Aorta (tissue), 5 donors: ENCODE data around the gene SRPRB. TPM values are rescaled to one million over a fixed set of nuclear protein-coding genes. Genes with fewer than 3 reads are reported as not detected.

Source experiments
- ATAC-seq: fragments of 200-7000 bp; cut with Tn5 transposase; one replicate; pipeline ENCODE4 v1.9.1; 2022; ENCODE audit warnings: moderate library complexity; ENCODE audit not compliant: low FRiP score
- DNase-seq, 2 donors: peaks; one replicate each; pipeline ENCODE4 v3.0.0-alpha.2; 2020
- H3K27ac ChIP-seq, 2 donors: one replicate each; pipeline ENCODE4 v1.5.1; 2013; ENCODE audit warnings: low read length in 2 of 2, mild to moderate bottlenecking in 2 of 2, moderate library complexity in 2 of 2, control low read depth in 1 of 2, inconsistent platforms in 1 of 2, low read depth in 1 of 2
- H3K27me3 ChIP-seq, 2 donors: one replicate each; pipeline ENCODE4 v1.6.1; 2013; ENCODE audit warnings: control low read depth in 1 of 2, low read length in 1 of 2, mild to moderate bottlenecking in 1 of 2, moderate library complexity in 1 of 2; ENCODE audit not compliant: insufficient read depth in 2 of 2, control insufficient read depth in 1 of 2
- H3K36me3 ChIP-seq, 2 donors: one replicate each; pipeline ENCODE4 v1.6.1; 2013; ENCODE audit warnings: control low read depth in 1 of 2, low read length in 1 of 2, mild to moderate bottlenecking in 1 of 2; ENCODE audit not compliant: insufficient read depth in 2 of 2, control insufficient read depth in 1 of 2
- H3K4me1 ChIP-seq, 2 donors: one replicate each; pipeline ENCODE4 v1.6.1; 2013; ENCODE audit warnings: low read length in 2 of 2, control low read depth in 1 of 2, mild to moderate bottlenecking in 1 of 2, moderate library complexity in 1 of 2; ENCODE audit not compliant: insufficient read depth in 2 of 2, control insufficient read depth in 1 of 2
- H3K4me3 ChIP-seq, 2 donors: one replicate each; pipeline ENCODE4 v1.5.1; 2013; ENCODE audit warnings: low read length in 2 of 2, control low read depth in 1 of 2, mild to moderate bottlenecking in 1 of 2
- H3K9me3 ChIP-seq: one replicate; pipeline ENCODE4 v1.6.1; 2013; ENCODE audit warnings: mild to moderate bottlenecking, low read length; ENCODE audit not compliant: control insufficient read depth
- WGBS, 2 donors: extraction: QIAGEN DNeasy Blood & Tissue Kit; methylation state at CpG; one replicate each; pipeline ENCODE4 v1.1.7; 2013; 5-methylcytosine and 5-hydroxymethylcytosine counted together
- intact Hi-C, 2 donors: fragments of 100-400 bp; cut with DNase I; formaldehyde crosslinking; loops; one replicate each; pipeline versions ENCODE4 v1.14.2 to v1.15.0; 2022
- polyA plus RNA-seq, 2 donors: library from polyadenylated mRNA; stranded (reverse); fragments of 200-250 nt; gene quantifications; one replicate each; pipeline ENCODE4 v1.2.3, GENCODE V29; 2013
- total RNA-seq, 2 donors: library from RNA; stranded (reverse); fragmentation: NEBNext Ultra II Directional; extraction: Animal tissue kit (Norgen Biotek cat#: 25700); gene quantifications; one replicate each; pipeline ENCODE4 v1.2.1, GENCODE V29; 2021
- donor health status: healthy with polysubstance abuse.
- donor health status: Bipolar disorder and iron deficiency.
- donor health status: DM: no; HTN: no; CAD: no.
- donor health status: DM: no; HTN: no; CAD: no.
- donor health status: DM: yes; HTN: yes; CAD: no.

The SRPRB gene
- total and polyA plus RNA-seq, 4 donors = 8.6 to 33.6 (median 25.5) TPM

DNA sequence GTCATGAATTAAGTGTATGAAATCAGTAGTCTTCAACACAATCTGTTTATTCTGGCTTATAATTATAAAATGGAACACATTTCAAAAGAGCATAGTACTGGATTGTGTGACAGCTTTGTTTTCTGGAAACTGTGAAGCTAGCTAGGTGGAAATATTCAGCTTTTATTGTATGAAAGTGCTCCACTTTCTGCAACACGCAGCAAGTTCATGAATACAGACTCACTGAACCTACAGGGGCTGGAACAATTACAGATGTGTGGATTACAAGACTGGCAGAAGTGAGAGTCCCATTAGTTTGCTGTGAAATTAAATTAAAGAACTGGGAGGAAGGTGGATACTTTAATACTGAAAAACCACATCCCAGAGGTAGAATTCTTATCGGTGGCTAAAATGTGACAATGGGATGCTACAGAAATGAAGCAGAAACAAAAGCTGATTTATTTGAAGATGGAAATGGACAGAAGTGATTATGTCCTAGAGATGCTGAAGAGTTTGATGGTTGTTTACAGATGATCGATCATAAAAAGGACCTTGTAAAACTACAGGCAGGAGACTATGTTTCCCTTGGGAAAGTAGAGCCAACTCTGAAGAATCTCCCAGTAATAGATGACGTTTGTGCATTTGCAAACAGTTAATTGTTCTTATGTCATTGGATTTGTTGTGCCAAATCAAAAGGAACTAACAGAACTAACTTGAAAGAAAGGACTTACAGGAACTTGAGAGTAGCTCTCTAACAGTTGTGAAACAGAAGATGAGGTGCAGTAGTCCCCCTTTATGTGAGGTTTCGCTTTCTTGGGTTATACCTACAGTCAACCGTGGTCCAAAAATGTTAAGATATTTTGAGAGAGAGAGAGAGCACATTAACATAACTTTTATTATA lies 43.8 kb upstream of the SRPRB start:
- Histone ChIP-seq H3K36me3 (no peaks in the 10 kb centered on the region), H3K4me1 (no peaks in the 10 kb centered on the region), H3K9me3 (no peaks in the 10 kb centered on the region), H3K27ac (no peak overlapping the region), H3K27me3 (no peaks in the 10 kb centered on the region), H3K4me3 (no peak overlapping the region)
- DNase-seq = no peak
- no peak for ATAC-seq
- 81% methylated on average over 6 of the region's 6 CpGs for WGBS, 2 donors
- intact Hi-C loops = no loop called here

DNA sequence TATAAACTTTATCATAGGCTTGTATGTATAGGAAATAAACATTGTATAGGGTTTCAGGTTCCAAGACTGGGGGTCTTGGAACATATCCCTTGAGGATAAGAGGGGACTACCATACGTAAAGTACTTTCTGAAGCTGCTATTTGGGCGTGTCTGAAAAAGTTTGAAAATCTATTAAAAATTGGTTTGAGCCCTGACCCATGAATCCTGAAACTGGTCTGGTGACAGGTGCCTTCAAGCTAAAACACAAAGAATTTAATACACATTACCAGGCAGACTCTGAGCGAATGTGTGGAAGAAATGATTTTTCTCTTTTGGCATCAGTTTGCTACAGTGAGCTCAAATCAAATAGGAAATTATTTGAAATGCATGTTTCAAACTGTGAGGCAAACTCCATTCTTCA lies 43.1 kb upstream of the SRPRB start:
- Histone ChIP-seq H3K4me3 (no peak overlapping the region), H3K27ac (no peak overlapping the region), H3K4me1 (no peaks in the 10 kb centered on the region), H3K36me3 (no peaks in the 10 kb centered on the region), H3K27me3 (no peaks in the 10 kb centered on the region), H3K9me3 (no peaks in the 10 kb centered on the region)
- no peak for ATAC-seq
- WGBS, 2 donors = 61 to 73% methylated on average over 3 of the region's 3 CpGs
- intact Hi-C loops = no loop called here
- DNase-seq = no peak

DNA sequence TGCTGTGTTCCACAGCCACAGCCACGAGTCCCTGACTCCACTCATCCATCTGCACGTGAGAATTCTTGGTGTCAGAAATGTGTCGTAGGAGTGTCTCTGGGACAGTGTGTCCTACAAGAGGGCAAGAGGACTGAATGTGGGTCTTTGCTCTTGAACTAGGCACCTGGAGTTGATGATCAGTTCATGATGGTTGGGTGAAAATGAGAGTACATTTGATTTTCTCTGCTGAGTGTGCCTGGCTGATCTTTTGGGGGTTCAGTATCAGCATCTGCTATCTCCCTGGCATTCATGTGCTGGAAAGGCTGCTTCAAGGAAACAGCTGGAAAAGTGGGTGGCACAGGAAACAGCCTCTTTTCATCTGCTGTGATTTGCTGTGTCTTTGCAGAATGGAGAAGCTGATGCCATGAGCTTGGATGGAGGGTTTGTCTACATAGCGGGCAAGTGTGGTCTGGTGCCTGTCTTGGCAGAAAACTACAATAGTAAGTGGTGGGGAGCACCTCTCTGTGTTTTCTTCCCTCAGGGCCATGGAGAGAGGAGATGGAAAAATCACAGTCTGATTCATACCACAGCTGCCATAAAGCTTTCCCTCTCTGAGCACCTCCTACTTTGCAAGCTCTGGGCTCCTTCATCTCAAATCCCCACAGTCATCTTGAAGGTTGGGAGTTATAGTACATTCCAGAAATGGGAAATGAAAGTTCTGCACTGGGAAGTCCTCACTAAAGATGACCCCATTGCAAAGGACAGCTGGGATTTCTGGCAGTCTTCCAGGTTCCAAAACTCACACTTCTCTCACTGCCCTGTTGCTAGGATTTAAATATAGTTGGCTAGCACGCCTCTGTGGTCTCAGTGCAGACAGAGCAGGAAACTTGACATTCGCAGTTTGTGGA lies 41.6 kb upstream of the SRPRB start:
- DNase-seq (peak in 1 of 2 donors; percentile 57), ATAC-seq (peak; percentile 13)
- Histone ChIP-seq H3K4me3 (no peak overlapping the region), H3K36me3 (no peaks in the 10 kb centered on the region), H3K4me1 (no peaks in the 10 kb centered on the region), H3K27me3 (no peaks in the 10 kb centered on the region), H3K27ac (no peak overlapping the region), H3K9me3 (no peaks in the 10 kb centered on the region)
- intact Hi-C loops = no loop called here
- 66 to 75% methylated on average over 6 of the region's 6 CpGs for WGBS, 2 donors

DNA sequence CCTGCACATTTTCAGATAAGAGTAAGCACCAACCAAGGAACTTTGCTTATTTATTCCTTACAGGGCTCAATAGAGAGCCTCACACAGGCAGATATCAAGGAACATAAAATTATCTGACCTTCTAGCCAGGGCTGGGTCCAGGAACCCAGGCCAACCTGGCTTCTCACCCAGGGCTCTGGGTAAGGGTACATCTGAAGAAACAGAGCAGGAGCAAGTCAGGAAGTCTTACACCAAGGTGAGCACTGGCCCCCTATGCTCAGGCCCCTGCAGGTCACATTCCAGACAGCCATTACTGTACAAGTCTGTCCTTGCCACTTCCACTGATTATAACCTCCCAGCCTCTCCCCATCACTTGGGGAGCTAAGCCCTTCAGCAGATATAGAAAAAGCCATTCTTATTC lies 40.4 kb upstream of the SRPRB start:
- no peak for ATAC-seq
- intact Hi-C loops = no loop called here
- Histone ChIP-seq H3K36me3 (no peaks in the 10 kb centered on the region), H3K9me3 (no peaks in the 10 kb centered on the region), H3K27me3 (no peaks in the 10 kb centered on the region), H3K27ac (no peak overlapping the region), H3K4me1 (no peaks in the 10 kb centered on the region), H3K4me3 (no peak overlapping the region)
- DNase-seq = no peak

DNA sequence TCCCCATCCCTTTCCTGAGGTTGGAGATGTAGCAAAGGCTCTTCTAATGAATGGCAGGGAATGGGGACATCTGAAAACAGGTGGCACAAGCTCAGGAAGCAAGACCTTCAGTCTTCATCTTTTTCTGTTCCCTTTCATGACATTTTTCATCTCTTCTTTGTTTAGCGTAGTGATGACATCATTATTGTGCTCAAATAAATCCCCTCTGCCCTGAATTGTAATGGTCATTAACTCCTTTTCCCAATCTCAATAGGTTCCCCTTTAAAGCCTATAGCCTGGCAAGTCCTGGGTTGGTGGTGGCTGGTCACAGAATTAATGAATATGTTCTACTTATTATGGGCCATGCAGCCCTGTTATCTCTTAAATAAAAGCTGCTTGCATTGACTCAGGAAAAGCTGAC lies 38.0 kb upstream of the SRPRB start:
- Histone ChIP-seq H3K27me3 (no peaks in the 10 kb centered on the region), H3K4me3 (no peak overlapping the region), H3K36me3 (no peaks in the 10 kb centered on the region), H3K27ac (no peak overlapping the region), H3K9me3 (no peaks in the 10 kb centered on the region), H3K4me1 (peaks cover 0 to 1% of the 10 kb centered on the region in 2 donors)
- WGBS, 2 donors = 91 to 96% methylated on average over 1 of the region's 1 CpG
- ATAC-seq (no peak), DNase-seq (no peak)
- intact Hi-C loops = no loop called here

DNA sequence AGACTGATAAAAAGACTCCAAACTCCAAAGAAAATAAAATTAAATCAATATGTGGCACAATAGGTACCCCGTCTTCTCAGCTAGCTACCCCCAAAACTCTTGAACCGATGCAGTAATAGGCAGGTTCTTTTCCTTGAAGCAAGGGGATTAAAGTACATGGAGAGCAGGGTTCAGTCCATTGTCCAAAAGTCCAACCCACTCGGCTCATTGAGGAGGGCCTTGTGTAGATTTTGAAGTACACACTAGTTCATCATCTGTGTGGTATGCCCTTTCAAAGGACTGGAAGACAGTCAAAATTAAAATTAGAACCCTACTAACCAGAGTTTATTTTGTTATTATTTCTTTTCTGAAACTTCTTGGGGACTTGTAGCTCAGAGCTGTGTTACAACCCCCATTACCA lies 36.1 kb upstream of the SRPRB start:
- no peaks in the 10 kb centered on the region for H3K27me3 ChIP-seq
- ATAC-seq (no peak), DNase-seq (no peak)
- 78 to 81% methylated on average over 3 of the region's 3 CpGs for WGBS, 2 donors
- no peak overlapping the region for H3K27ac ChIP-seq
- no peak overlapping the region for H3K4me3 ChIP-seq
- intact Hi-C loops = no loop called here
- H3K9me3 ChIP-seq = no peaks in the 10 kb centered on the region
- peaks cover 0 to 1% of the 10 kb centered on the region in 2 donors for H3K4me1 ChIP-seq
- no peaks in the 10 kb centered on the region for H3K36me3 ChIP-seq

DNA sequence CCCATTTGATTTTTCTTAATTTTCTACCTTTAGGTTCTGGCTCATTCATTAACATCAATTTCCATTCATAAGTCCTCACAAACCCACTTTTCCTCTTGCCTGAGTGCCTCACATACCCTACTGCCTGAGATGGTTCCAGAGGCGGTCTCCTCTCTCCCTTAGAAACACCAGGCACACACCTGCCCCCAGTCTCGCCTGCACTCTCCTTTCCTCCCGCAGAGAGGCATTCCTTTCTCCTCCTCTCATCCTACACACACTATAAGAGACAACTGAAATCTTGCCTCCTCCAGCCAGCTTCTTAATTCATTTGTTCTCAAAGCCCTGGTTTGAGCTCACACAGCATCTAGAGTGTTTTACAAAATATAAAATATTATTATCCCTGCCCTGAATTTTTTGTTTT lies 31.9 kb upstream of the SRPRB start:
- H3K27ac ChIP-seq = no peak overlapping the region
- intact Hi-C loops = no loop called here
- DNase-seq = no peak
- H3K4me1 ChIP-seq = peaks cover 0 to 1% of the 10 kb centered on the region in 2 donors
- H3K4me3 ChIP-seq = no peak overlapping the region
- H3K9me3 ChIP-seq = no peaks in the 10 kb centered on the region
- H3K36me3 ChIP-seq = no peaks in the 10 kb centered on the region
- 87 to 88% methylated on average over 3 of the region's 3 CpGs for WGBS, 2 donors
- ATAC-seq = no peak
- no peaks in the 10 kb centered on the region for H3K27me3 ChIP-seq

DNA sequence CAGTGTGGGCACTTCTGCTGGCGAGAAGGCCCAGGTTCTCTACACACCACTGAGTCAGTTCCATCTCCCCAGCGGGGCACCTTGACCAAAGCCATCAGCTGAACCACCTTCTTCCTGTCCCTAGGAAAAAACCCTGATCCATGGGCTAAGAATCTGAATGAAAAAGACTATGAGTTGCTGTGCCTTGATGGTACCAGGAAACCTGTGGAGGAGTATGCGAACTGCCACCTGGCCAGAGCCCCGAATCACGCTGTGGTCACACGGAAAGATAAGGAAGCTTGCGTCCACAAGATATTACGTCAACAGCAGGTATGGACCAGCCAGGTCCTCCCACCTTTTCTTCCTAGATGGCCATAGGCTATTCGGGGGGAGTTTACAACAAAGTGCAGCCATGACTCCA lies 30.3 kb upstream of the SRPRB start:
- peaks cover 0 to 1% of the 10 kb centered on the region in 2 donors for H3K4me1 ChIP-seq
- no peaks in the 10 kb centered on the region for H3K27me3 ChIP-seq
- H3K36me3 ChIP-seq = no peaks in the 10 kb centered on the region
- ATAC-seq (no peak), DNase-seq (no peak)
- 95 to 97% methylated on average over 9 of the region's 9 CpGs for WGBS, 2 donors
- intact Hi-C loops = no loop called here
- H3K27ac ChIP-seq = no peak overlapping the region
- H3K9me3 ChIP-seq = no peaks in the 10 kb centered on the region
- H3K4me3 ChIP-seq = no peak overlapping the region
